HepG2 (cell line): Measurements from ENCODE around the gene SWSAP1. TPM values are rescaled to one million over a fixed set of nuclear protein-coding genes. Genes with fewer than 3 reads are reported as not detected.

ENCODE experiments used
- ARNT ChIP-seq: fragments of 450-650 bp; IDR thresholded peaks from 2 replicates; pipeline ENCODE4 v1.6.1; 2017
- EED ChIP-seq: sonication (generic); formaldehyde crosslinking; IDR thresholded peaks from 2 replicates; pipeline ENCODE4 v1.5.0; 2020; ENCODE audit warnings: mild to moderate bottlenecking, missing genetic modification reagents
- ESRRA ChIP-seq: sonication (generic); formaldehyde crosslinking; IDR thresholded peaks from 2 replicates; pipeline ENCODE4 v1.5.1; 2020; ENCODE audit warnings: mild to moderate bottlenecking, low read depth, missing genetic modification reagents
- IKZF1 ChIP-seq: fragments of 450-650 bp; IDR thresholded peaks from 2 replicates; pipeline ENCODE4 v1.7.1; 2016
- PHF20 ChIP-seq: sonication (generic); formaldehyde crosslinking; IDR thresholded peaks from 2 replicates; pipeline ENCODE4 v1.5.0; 2020; ENCODE audit warnings: mild to moderate bottlenecking, missing genetic modification reagents
- PLRG1 ChIP-seq: fragments of 450-650 bp; conservative IDR thresholded peaks from 2 replicates; pipeline ENCODE4 v1.6.1; 2016
- PRPF4 ChIP-seq: fragments of 200-400 bp; formaldehyde crosslinking; IDR thresholded peaks from 2 replicates; pipeline ENCODE4 v1.6.1; 2016; ENCODE audit warnings: low read length, low read depth; ENCODE audit not compliant: poor library complexity, severe bottlenecking
- RARG ChIP-seq: sonication (generic); formaldehyde crosslinking; IDR thresholded peaks from 2 replicates; pipeline ENCODE4 v1.4.0; 2020; ENCODE audit warnings: low read depth, mild to moderate bottlenecking, missing genetic modification reagents
- SNAI1 ChIP-seq: sonication (generic); formaldehyde crosslinking; IDR thresholded peaks from 2 replicates; pipeline ENCODE4 v1.5.0; 2020; ENCODE audit warnings: mild to moderate bottlenecking, missing genetic modification reagents, borderline replicate concordance
- SRSF1 ChIP-seq: fragments of 200-400 bp; formaldehyde crosslinking; optimal IDR thresholded peaks from 2 replicates; pipeline ENCODE3; 2017; ENCODE audit warnings: mild to moderate bottlenecking, low read depth, low read length, moderate library complexity
- TAF15 ChIP-seq: fragments of 200-400 bp; formaldehyde crosslinking; IDR thresholded peaks from one replicate; pipeline ENCODE4 v1.6.1; 2018; ENCODE audit warnings: mild to moderate bottlenecking, low read depth, low read length; ENCODE audit not compliant: poor library complexity, severe bottlenecking
- TARDBP ChIP-seq: sonication (generic); formaldehyde crosslinking; IDR thresholded peaks from 2 replicates; pipeline ENCODE4 v1.8.0; 2022; ENCODE audit warnings: mild to moderate bottlenecking, missing genetic modification reagents
- ZFP1 ChIP-seq: IDR thresholded peaks from 2 replicates; pipeline ENCODE4 v1.6.1; 2016
- ZHX1 ChIP-seq: sonication (generic); formaldehyde crosslinking; IDR thresholded peaks from 2 replicates; pipeline ENCODE4 v1.8.1; 2022; ENCODE audit warnings: low read depth, mild to moderate bottlenecking, missing genetic modification reagents
- ZNF143 ChIP-seq: sonication (generic); formaldehyde crosslinking; IDR thresholded peaks from 2 replicates; pipeline ENCODE4 v1.4.0; 2020; ENCODE audit warnings: missing genetic modification reagents
- ZNF225 ChIP-seq: sonication (generic); formaldehyde crosslinking; IDR thresholded peaks from 2 replicates; pipeline ENCODE4 v1.4.0; 2020; ENCODE audit warnings: mild to moderate bottlenecking, missing genetic modification reagents
- ZNF333 ChIP-seq: sonication (generic); formaldehyde crosslinking; IDR thresholded peaks from 2 replicates; pipeline ENCODE4 v1.4.0; 2020; ENCODE audit warnings: mild to moderate bottlenecking, missing genetic modification reagents, borderline replicate concordance
- ZNF337 ChIP-seq: sonication (generic); formaldehyde crosslinking; IDR thresholded peaks from 2 replicates; pipeline ENCODE4 v1.5.1; 2020; ENCODE audit warnings: missing genetic modification reagents, low read depth, mild to moderate bottlenecking, borderline replicate concordance
- ZNF432 ChIP-seq: sonication (generic); formaldehyde crosslinking; IDR thresholded peaks from 2 replicates; pipeline ENCODE4 v1.5.0; 2020; ENCODE audit warnings: missing genetic modification reagents, mild to moderate bottlenecking, borderline replicate concordance
- ZNF446 ChIP-seq: sonication (generic); formaldehyde crosslinking; IDR thresholded peaks from 2 replicates; pipeline ENCODE4 v1.5.0; 2020; ENCODE audit warnings: mild to moderate bottlenecking, missing genetic modification reagents
- ZNF710 ChIP-seq: sonication (generic); formaldehyde crosslinking; IDR thresholded peaks from 2 replicates; pipeline ENCODE4 v1.5.0; 2020; ENCODE audit warnings: mild to moderate bottlenecking, missing genetic modification reagents, borderline replicate concordance
- ZNF766 ChIP-seq: sonication (generic); formaldehyde crosslinking; IDR thresholded peaks from 2 replicates; pipeline ENCODE4 v1.5.0; 2020; ENCODE audit warnings: missing genetic modification reagents, borderline replicate concordance
- ZSCAN25 ChIP-seq: sonication (generic); formaldehyde crosslinking; IDR thresholded peaks from 2 replicates; pipeline ENCODE4 v1.8.0; 2022; ENCODE audit warnings: mild to moderate bottlenecking, missing genetic modification reagents
- polyA plus RNA-seq, 8 experiments: library from polyadenylated mRNA; depleted of rRNA in 3 of 8; stranded (reverse) in 7 of 8; unstranded in 1 of 8; fragments of >200 nt; fragmentation: Illumina TruSeq in 4 of 8; extraction: Trizol in 4 of 8; gene quantifications; 2 replicates each; pipeline versions ENCODE4 v1.2.1 to v1.2.3, GENCODE V29; 2011 to 2016; ENCODE audit warnings: low read depth in 4 of 8, missing spikeins in 1 of 8, mixed read lengths in 1 of 8; ENCODE audit not compliant: insufficient read depth in 1 of 8
- total RNA-seq, 5 experiments: library from RNA; depleted of rRNA; stranded (reverse); fragments of >200 nt; fragmentation: Illumina TruSeq; extraction: Trizol; gene quantifications; 2 replicates each; pipeline ENCODE4 v1.2.3, GENCODE V29; 2016; ENCODE audit warnings: low read depth in 1 of 5
- TF ChIP-seq, protein P1 (sequence below): sonication (generic); formaldehyde crosslinking; IDR thresholded peaks from 2 replicates; pipeline ENCODE4 v1.8.0; 2022; ENCODE audit warnings: mild to moderate bottlenecking, missing genetic modification reagents

SWSAP1 gene
- total and polyA plus RNA-seq, 2 of the 13 experiments (the other 11 are each of a cell fraction or from before 2014, with no cell fraction given) = 2.7 to 3.3 TPM

GRCh38 chr19:11374433-11375142, at the start of gene SWSAP1 (continued):
- no peak for TF ChIP-seq ZNF432 (CRISPR knock-in tag)
- peak; percentile 48; the same call in 1 of the 2 replicates for TF ChIP-seq ZNF333 (CRISPR knock-in tag)
- TF ChIP-seq ZFP1 (CRISPR knock-in tag) = no peak
- peak; percentile 87 for TF ChIP-seq SRSF1
- no peak for TF ChIP-seq RARG (CRISPR knock-in tag)
- no peak for TF ChIP-seq ARNT
- no peak for TF ChIP-seq ZNF337 (CRISPR knock-in tag)
- TF ChIP-seq TARDBP (CRISPR knock-in tag) = 0 out of 2 replicates have a peak, but pooled peaks have one; percentile 18
- no peak for TF ChIP-seq PRPF4
- no peak for TF ChIP-seq ZNF710 (CRISPR knock-in tag)
- TF ChIP-seq ZNF143 (CRISPR knock-in tag) = no peak
- TF ChIP-seq ZHX1 (CRISPR knock-in tag) = no peak
- peak; percentile 71; the same call in 1 of the 2 replicates for TF ChIP-seq ZSCAN25
- TF ChIP-seq ZNF766 (CRISPR knock-in tag) = no peak
- TF ChIP-seq PLRG1 = no peak
- TF ChIP-seq SNAI1 (CRISPR knock-in tag) = no peak
- no peak for TF ChIP-seq TAF15
- TF ChIP-seq ZNF446 (CRISPR knock-in tag) = peak; percentile 56; the same call in 1 of the 2 replicates
- TF ChIP-seq ESRRA (CRISPR knock-in tag) = no peak
- peak; percentile 90 for TF ChIP-seq ZNF225 (CRISPR knock-in tag)
- no peak for TF ChIP-seq IKZF1
- TF ChIP-seq, protein P1, sequence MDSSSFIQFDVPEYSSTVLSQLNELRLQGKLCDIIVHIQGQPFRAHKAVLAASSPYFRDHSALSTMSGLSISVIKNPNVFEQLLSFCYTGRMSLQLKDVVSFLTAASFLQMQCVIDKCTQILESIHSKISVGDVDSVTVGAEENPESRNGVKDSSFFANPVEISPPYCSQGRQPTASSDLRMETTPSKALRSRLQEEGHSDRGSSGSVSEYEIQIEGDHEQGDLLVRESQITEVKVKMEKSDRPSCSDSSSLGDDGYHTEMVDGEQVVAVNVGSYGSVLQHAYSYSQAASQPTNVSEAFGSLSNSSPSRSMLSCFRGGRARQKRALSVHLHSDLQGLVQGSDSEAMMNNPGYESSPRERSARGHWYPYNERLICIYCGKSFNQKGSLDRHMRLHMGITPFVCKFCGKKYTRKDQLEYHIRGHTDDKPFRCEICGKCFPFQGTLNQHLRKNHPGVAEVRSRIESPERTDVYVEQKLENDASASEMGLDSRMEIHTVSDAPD (CRISPR knock-in tag) = no peak
- no peak for TF ChIP-seq EED (CRISPR knock-in tag)
- TF ChIP-seq PHF20 (CRISPR knock-in tag) = peak; percentile 91
